Suprapubic skin (tissue), 3 donors: ENCODE measurements around the gene PIWIL4.

Source experiments
- CTCF ChIP-seq, 2 donors: fragments of 200-600 bp in 1 of 2; fragments of 450-650 bp in 1 of 2; sonication (generic) in 1 of 2; IDR thresholded peaks; one replicate each; pipeline ENCODE4 v1.5.1; 2016 to 2019; ENCODE audit warnings: antibody characterized with exemption in 2 of 2, mild to moderate bottlenecking in 1 of 2, moderate library complexity in 1 of 2
- POLR2AphosphoS5 ChIP-seq, 3 donors: sonication (generic); formaldehyde crosslinking; IDR thresholded peaks; one replicate each; pipeline ENCODE4 v1.6.1; 2017; ENCODE audit warnings: antibody characterized with exemption in 3 of 3

- TF ChIP-seq CTCF (IDR thresholded peaks at IDR 0.05) (no peak), POLR2AphosphoS5 (IDR thresholded peaks at IDR 0.05) (no peak)
Measured at GRCh38 chr11:94588366-94588942, 21.3 kb downstream of the PIWIL4 start.
